ENCODE results near the gene MT1B. TPM values are rescaled to one million over a fixed set of nuclear protein-coding genes. Genes with fewer than 3 reads are reported as not detected.
"Not testable (repeated sequence)": the region's sequence is repeated elsewhere in the genome, so short reads cannot be mapped to it uniquely, and the experiment has no call there.

Gene MT1B
- total RNA-seq, 2 experiments from 2014 or later = not detected

DNA sequence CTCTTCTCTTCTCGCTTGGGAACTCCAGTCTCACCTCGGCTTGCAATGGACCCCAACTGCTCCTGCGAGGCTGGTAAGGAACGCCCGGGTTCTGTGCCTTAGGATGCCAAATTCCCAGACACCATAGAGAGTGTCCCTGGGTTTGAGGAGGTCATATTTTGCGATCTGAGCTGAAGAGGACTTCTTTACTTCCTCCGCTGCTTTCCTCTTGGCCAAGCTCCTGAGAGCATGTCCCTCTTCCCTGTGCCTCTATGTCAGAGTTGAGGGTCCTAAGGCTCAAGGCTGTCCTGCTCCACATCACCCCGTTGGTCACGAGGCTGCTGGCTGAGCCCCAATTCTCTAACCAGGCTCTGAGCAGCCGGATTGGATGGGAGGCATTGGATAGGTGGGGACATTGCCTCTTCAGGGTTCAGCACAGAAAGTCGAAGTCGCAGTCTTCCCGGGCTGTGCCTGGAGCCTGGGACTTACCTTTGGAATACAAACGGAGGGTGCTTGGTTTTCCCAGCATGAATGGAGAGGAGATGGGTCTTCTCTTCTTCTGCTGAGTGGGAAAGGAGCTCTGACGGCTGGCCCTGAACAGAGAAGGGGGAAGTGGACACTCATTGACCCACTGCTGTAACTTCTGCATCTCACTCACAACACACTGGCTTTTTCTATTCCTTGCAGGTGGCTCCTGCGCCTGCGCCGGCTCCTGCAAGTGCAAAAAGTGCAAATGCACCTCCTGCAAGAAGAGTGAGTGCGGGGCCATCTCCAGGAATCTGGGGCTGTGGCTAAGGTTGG lies 18.3 kb downstream of the MT1B start:
- ChIA-PET CTCF (ENCODE audit: unreplicated experiment) (no interaction called here), POLR2A (interaction anchor here (0.6 kb wide), 1 partner anchor 51 kb away, joined by 3 read pairs; no protein-coding TSS in a partner anchor)
- no peak for TF ChIP-seq EZH2phosphoT487 (IDR thresholded peaks at IDR 0.05; ENCODE audit: borderline replicate concordance, low read depth, low read length)
- TF ChIP-seq, protein P1, sequence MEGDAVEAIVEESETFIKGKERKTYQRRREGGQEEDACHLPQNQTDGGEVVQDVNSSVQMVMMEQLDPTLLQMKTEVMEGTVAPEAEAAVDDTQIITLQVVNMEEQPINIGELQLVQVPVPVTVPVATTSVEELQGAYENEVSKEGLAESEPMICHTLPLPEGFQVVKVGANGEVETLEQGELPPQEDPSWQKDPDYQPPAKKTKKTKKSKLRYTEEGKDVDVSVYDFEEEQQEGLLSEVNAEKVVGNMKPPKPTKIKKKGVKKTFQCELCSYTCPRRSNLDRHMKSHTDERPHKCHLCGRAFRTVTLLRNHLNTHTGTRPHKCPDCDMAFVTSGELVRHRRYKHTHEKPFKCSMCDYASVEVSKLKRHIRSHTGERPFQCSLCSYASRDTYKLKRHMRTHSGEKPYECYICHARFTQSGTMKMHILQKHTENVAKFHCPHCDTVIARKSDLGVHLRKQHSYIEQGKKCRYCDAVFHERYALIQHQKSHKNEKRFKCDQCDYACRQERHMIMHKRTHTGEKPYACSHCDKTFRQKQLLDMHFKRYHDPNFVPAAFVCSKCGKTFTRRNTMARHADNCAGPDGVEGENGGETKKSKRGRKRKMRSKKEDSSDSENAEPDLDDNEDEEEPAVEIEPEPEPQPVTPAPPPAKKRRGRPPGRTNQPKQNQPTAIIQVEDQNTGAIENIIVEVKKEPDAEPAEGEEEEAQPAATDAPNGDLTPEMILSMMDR (conservative IDR thresholded peaks at IDR 0.05; ENCODE audit: low read length) = no peak
- H3K4me3 ChIP-seq (ENCODE audit: low read depth, low read length, poor library complexity, severe bottlenecking) = no peak overlapping the region
- no peak overlapping the region for H2AFZ ChIP-seq (ENCODE audit: low read length)
- BruUV-seq (replicated peaks) = no TSS peak
- no peaks in the 10 kb centered on the region for H3K36me3 ChIP-seq (ENCODE audit: insufficient read depth, low read length)
- intact Hi-C loops (cut with micrococcal nuclease; ENCODE audit: unreplicated experiment) = no loop called here
- H3K79me2 ChIP-seq (ENCODE audit: insufficient read depth, low read depth, low read length) = no peaks in the 10 kb centered on the region
- no peak overlapping the region for H3K27ac ChIP-seq (ENCODE audit: low read depth, low read length, poor library complexity, severe bottlenecking)
- no peaks in the 10 kb centered on the region for H3K9me3 ChIP-seq (ENCODE audit: low read length)
- H3K4me2 ChIP-seq (ENCODE audit: low read length) = no peak overlapping the region
- no peaks in the 10 kb centered on the region for H3K9me2 ChIP-seq (ENCODE audit: insufficient read depth, low read length)
- DNase-seq (ENCODE audit: low spot score) = no peak
- H3K4me1 ChIP-seq (ENCODE audit: insufficient read depth, low read length, poor library complexity, severe bottlenecking) = no peaks in the 10 kb centered on the region
- H4K20me1 ChIP-seq (ENCODE audit: insufficient read depth, low read length) = no peaks in the 10 kb centered on the region

DNA sequence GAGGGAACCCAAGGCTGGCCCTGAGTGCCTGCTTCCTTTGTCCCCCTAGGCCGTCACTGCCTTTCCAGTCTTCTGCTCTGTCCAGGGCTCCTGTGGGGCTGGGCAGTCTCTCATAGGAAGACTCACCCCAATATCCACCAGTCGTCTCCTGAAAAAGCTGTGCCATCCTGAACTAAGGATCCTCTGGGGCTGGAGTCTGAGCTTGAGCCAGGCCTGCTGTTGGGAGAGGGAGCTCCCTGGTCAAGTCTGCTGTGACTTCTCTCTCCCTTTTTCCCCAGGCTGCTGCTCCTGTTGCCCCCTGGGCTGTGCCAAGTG lies 18.9 kb downstream of the MT1B start:
- Histone ChIP-seq H2AFZ (ENCODE audit: low read length) (no peak overlapping the region), H3K79me2 (ENCODE audit: insufficient read depth, low read depth, low read length) (no peaks in the 10 kb centered on the region), H3K9me3 (ENCODE audit: low read length) (no peaks in the 10 kb centered on the region), H3K4me3 (ENCODE audit: low read depth, low read length, poor library complexity, severe bottlenecking) (no peak overlapping the region), H3K4me2 (ENCODE audit: low read length) (no peak overlapping the region), H3K4me1 (ENCODE audit: insufficient read depth, low read length, poor library complexity, severe bottlenecking) (no peaks in the 10 kb centered on the region), H3K9me2 (ENCODE audit: insufficient read depth, low read length) (no peaks in the 10 kb centered on the region), H4K20me1 (ENCODE audit: insufficient read depth, low read length) (no peaks in the 10 kb centered on the region), H3K27ac (ENCODE audit: low read depth, low read length, poor library complexity, severe bottlenecking) (no peak overlapping the region), H3K36me3 (ENCODE audit: insufficient read depth, low read length) (no peaks in the 10 kb centered on the region)
- BruUV-seq (replicated peaks) = no TSS peak
- no peak for DNase-seq (ENCODE audit: low spot score)
- intact Hi-C loops (cut with micrococcal nuclease; ENCODE audit: unreplicated experiment) = no loop called here
- no peak for TF ChIP-seq EZH2phosphoT487 (IDR thresholded peaks at IDR 0.05; ENCODE audit: borderline replicate concordance, low read depth, low read length)
- TF ChIP-seq, protein P1 (conservative IDR thresholded peaks at IDR 0.05; ENCODE audit: low read length) = no peak
- ChIA-PET POLR2A (interaction anchor here (0.6 kb wide), 1 partner anchor 51 kb away, joined by 3 read pairs; no protein-coding TSS in a partner anchor), CTCF (ENCODE audit: unreplicated experiment) (no interaction called here)

DNA sequence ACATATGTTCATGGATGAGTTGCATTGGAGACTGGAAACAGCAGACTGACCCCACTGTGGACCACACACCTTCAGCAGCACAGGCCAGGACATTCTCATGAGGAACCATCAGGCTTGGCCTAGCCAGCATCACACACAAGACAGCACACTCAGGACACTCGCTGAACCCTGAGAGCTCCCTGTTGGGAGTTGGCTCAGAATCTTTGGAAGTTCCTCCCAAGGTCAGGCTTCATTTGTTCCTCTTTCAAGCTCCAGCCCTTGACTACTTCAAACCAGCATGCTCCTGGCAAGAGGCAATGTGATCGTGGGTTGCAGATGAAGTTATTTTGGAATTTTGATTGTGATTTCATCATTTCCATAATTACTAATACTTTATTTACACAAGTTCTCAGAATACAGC lies 20.0 kb downstream of the MT1B start:
- not testable (repeated sequence) for H3K79me2 ChIP-seq (ENCODE audit: insufficient read depth, low read depth, low read length); BruUV-seq (replicated peaks)

DNA sequence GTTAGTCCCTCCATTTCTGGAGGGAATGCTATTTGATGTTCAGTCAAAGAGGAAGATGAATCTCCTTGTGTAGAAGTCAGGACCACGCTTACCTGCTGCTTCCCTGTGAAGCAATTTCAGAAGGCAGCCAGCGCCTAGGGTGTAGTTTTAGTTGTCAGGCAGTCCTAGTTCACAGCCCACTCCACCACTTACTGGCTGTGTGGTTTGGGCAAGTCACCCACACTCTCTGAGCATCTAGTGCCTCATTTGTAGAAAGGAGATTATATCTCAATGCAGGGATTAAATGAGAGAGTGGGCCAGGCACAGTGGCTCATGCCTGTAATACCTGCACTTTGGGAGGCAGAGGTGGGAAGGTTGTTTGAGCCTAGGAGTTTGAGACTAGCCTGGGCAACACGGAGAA lies 20.5 kb downstream of the MT1B start:
- H3K27ac ChIP-seq (ENCODE audit: low read depth, low read length, poor library complexity, severe bottlenecking); intact Hi-C loops (cut with micrococcal nuclease; ENCODE audit: unreplicated experiment); H3K79me2 ChIP-seq (ENCODE audit: insufficient read depth, low read depth, low read length); CTCF ChIA-PET (ENCODE audit: unreplicated experiment); H3K4me2 ChIP-seq (ENCODE audit: low read length); H3K36me3 ChIP-seq (ENCODE audit: insufficient read depth, low read length); H3K9me2 ChIP-seq (ENCODE audit: insufficient read depth, low read length); BruUV-seq (replicated peaks); H3K4me1 ChIP-seq (ENCODE audit: insufficient read depth, low read length, poor library complexity, severe bottlenecking); H3K9me3 ChIP-seq (ENCODE audit: low read length); H4K20me1 ChIP-seq (ENCODE audit: insufficient read depth, low read length); DNase-seq (ENCODE audit: low spot score); H3K4me3 ChIP-seq (ENCODE audit: low read depth, low read length, poor library complexity, severe bottlenecking); H2AFZ ChIP-seq (ENCODE audit: low read length): not testable (repeated sequence)
- POLR2A ChIA-PET = interaction anchor here (0.7 kb wide), 1 partner anchor 28 kb away, joined by 4 read pairs; no protein-coding TSS in a partner anchor

More for the DNA sequence above, 20.0 kb downstream of the MT1B start:
- CTCF ChIA-PET (ENCODE audit: unreplicated experiment); H3K9me3 ChIP-seq (ENCODE audit: low read length); DNase-seq (ENCODE audit: low spot score); intact Hi-C loops (cut with micrococcal nuclease; ENCODE audit: unreplicated experiment); H4K20me1 ChIP-seq (ENCODE audit: insufficient read depth, low read length); H3K4me2 ChIP-seq (ENCODE audit: low read length); H3K27ac ChIP-seq (ENCODE audit: low read depth, low read length, poor library complexity, severe bottlenecking); H3K9me2 ChIP-seq (ENCODE audit: insufficient read depth, low read length); POLR2A ChIA-PET; H3K36me3 ChIP-seq (ENCODE audit: insufficient read depth, low read length); H2AFZ ChIP-seq (ENCODE audit: low read length); H3K4me3 ChIP-seq (ENCODE audit: low read depth, low read length, poor library complexity, severe bottlenecking); H3K4me1 ChIP-seq (ENCODE audit: insufficient read depth, low read length, poor library complexity, severe bottlenecking): not testable (repeated sequence)

All from OCI-LY7 (cell line).